Panc1 (cell line): Measurements from ENCODE around the gene RBFOX1.

Experiments
- CTCF ChIP-seq: fragments of 450-650 bp; IDR thresholded peaks from 2 replicates; pipeline ENCODE4 v1.5.1; 2017; ENCODE audit warnings: mild to moderate bottlenecking
- POLR2AphosphoS5 ChIP-seq: IDR thresholded peaks from 2 replicates; pipeline ENCODE4 v1.6.1; 2012; ENCODE audit warnings: mild to moderate bottlenecking, low read depth, low read length, moderate library complexity
- SIN3A ChIP-seq: IDR thresholded peaks from 2 replicates; pipeline ENCODE4 v1.6.1; 2012; ENCODE audit warnings: low read depth, mild to moderate bottlenecking, low read length, moderate library complexity, borderline replicate concordance; ENCODE audit not compliant: insufficient read depth
- TCF7L2 ChIP-seq: IDR thresholded peaks from 2 replicates; pipeline ENCODE4 v1.6.1; 2011; ENCODE audit warnings: mild to moderate bottlenecking, low read depth, low read length, inconsistent platforms

- TF ChIP-seq CTCF (no peak), TCF7L2 (no peak), POLR2AphosphoS5 (no peak), SIN3A (no peak)
These were observed 14.0 kb upstream of the RBFOX1 start for GRCh38 chr16:7318686-7319085.
